ENCODE results near the gene CKLF. TPM values are rescaled to one million over a fixed set of nuclear protein-coding genes. Genes with fewer than 3 reads are reported as not detected.
"Not testable (repeated sequence)": the region's sequence is repeated elsewhere in the genome, so short reads cannot be mapped to it uniquely, and the experiment has no call there.

The CKLF gene
- total RNA-seq, 1 experiment from 2014 or later = 84.8 TPM

DNA sequence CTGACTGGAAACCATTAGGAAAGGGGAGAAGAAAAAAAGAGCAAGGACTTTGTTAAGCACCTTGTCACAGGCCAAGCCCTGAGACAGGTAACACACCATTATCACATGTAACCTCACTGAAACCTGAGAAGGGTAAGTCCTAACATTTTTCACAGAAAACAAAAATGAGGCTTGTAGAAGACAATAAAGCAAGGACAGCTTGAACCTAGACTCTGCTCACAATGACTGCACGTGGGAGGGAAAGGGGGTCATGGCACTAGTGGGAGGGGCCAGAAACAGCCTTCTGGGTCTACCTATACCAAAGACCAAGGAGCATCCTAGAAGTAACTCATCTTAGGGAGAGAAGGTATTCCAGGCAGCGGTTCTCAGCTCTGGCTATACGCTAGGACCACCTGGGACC lies 10.0 kb upstream of the CKLF start:
- DNase-seq (ENCODE audit: low read depth) = no peak

DNA sequence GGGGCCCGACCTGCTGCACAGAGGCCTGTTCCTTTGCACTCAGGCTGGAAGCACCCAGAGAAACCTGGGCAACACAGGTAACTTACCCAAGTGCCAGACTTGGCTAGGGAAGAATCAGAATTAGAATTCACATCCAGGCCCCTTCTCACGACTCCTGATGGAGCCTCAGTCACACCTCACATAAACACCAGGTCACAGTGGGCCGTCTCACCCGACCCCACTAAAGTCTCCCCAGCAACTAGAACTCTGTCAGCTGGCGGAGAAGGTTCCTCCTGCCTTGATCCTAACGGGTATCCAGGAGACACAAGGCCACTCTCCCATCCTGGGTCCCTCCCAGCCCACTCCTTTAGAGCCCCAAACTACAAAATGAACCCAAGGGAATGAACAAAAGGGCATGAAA lies 8.8 kb upstream of the CKLF start:
- DNase-seq (ENCODE audit: low read depth) = no peak

DNA sequence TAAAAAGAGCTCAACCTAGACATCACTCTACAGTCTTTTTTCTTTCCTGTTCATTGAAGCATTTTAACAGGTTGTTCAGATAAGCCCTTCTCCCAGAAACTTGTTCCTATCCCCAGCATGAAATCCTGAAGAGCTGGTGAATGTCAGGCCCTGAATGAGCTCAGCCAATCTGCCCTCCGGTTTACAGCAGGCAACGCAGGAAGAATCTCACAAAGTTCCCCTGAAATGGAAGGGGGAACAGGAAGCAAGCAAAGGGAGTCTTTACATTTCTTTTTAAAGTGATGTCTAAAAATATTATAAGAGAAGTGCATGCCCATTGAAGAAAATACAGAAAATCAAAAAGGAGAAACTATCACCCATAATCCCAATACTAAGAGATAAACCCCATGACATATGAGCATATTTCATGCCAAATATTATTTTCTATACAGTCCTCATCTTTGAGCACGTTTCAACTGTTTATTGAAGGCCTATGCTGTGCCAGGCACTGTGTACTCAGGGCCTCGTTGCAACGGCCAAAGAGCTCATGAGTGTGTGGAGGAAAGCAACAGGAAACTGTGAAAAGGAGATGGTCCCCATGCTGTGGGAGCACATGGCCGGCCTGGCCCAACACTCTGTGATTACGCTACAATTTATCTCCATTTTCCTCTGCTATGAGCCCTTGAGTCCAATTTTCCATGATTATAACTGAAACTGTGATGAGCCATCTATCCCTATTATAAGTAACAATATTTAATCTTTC lies 8.2 kb upstream of the CKLF start:
- DNase-seq (ENCODE audit: low read depth) = no peak

DNA sequence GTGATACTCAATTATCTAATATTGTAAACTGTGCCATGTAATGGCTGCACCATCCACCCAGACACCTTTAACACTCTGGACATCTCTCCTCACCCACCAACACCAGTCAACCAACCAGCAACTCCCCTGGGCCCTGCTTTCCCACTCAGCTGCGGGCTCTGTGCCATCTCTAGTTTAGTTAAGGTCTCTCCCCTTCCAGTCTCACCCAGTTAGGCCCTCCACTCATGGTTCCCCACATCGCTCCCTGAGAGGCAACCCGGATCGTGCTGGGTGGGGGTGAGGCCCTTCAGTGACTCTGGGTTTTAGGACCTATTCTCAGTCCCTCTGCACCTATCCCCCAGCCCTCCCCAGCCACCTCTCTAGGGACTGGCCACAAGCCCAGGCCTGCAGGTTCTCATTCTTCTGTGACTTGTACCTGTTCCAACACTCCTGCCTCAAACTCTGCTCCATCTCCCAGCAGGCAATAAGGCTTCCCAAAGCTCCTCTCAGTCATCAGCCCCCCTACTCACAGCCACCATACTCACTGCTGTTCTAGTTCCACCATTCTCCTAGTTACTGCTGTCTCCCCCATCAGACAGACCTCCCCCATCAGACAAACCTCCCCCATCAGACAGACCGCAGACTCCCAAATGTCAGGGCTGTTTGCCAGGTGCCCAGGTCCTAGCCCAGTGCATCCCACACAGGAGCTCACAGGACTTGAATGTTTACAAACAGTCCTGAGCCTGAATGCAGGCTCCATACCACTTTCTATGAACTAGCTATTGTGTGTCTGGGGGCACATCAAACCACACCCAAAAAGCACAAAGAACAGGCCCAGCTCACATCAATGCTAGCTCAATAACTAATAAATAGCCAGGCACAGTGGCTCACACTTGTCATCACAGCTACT lies 5.0 kb upstream of the CKLF start:
- DNase-seq (ENCODE audit: low read depth) = no peak

DNA sequence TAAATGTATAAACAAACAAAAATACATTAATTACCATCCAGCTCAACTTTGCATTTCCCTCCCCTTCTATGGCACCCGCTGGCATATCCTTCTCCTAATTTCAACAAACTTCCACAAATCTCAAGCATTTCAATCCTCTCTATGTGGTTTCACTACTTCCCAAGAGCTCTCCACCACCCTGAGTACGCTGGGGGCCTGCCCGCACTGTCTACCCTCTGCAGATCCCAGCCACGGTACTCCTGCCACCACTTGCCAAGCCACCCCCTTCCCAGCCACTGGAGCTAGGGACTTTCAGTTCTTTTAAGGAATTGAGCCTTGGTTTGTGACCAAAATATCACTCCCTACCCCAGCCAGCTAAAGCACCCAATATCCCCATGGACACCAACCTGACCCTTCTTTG lies 4.3 kb upstream of the CKLF start:
- DNase-seq (ENCODE audit: low read depth) = no peak

DNA sequence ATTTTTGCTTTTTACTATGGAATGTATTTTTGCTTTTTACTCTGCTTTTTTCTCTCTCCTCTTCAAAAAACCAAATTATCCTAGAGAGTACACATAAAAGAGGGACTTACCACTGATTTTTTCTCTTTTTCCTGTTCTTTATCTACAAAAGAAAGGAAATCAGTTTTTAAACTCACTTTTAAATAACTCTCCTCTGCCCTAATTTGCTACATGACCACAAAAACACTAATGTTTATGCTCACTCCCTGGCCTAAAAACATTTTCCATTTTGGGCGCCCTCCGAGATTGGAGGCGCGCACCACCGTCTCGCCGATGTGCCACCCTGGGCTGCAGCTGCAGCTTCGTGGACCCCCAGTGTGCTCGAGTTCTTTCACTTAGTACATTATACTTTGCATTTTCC lies 3.5 kb upstream of the CKLF start:
- DNase-seq (ENCODE audit: low read depth) = no peak

DNA sequence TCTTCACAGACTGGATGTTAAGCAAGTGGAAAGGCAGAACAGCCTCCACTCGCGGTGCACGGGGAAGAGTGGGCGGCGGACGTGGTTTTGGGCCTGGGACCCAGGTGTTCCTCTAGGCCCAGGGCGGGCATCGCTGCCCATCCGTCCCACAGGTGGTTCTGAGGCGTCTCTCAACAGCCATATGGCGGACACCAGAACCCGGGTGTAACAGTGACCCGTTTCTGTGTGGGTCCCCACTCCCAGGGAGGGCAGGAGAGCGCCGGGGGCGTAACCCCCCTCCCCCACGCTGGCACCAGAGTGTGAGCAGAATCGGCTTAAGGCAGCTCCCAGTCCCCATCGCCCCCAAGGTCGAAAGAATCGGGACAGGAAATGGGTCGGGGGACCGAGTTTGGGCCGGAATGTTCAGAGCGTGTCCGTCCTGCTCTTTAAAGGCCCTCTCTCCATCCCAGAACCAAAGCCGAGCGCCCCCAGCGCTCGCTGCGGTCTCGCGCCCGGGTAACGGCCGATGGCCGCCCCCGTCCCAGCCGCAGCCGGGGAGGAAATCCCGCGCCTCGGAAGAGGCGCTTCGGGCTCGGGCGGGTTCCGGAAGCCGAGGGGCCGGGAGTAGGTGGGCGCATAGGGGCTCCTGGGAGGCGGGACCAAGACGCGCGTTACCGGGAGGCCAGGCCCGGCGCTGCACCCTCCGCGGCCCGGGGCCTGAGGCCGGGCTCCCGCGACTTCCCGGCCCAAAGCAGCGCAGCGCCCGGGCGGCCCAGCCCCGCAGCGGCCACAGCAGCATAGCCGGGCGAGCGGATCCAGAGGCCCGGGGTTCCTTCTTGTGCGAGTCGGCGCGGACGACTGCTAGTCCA lies 2.9 kb upstream of the CKLF start, which contains the start of gene TK2:
Gene TK2, minus strand, starts transcription at position 839 of the 848 bp plus-strand sequence. Its CDS starts 61 bp downstream, at position 778.
- DNase-seq (ENCODE audit: low read depth) = peak; percentile 74

DNA sequence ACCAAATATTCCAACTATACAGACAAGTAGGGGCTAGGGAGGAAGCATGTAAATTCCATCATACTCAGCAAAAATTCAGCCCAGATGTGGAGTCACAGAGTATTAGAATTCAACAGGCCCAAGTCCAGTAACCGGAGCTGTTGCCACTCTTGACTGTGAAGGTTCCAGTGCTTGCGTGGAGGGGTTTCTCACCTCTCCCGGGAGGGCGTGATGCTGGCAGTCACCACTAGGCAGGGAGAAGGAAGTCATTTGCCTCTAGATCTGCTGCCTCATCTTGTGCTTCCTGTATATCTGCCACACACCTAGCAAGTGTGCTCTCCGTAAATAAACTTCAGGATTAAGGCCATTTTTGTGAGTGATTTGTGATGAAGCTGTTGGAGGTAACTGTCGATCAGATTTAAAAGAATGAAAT lies 1.0 kb upstream of the CKLF start:
- DNase-seq (ENCODE audit: low read depth) = peak; percentile 39

DNA sequence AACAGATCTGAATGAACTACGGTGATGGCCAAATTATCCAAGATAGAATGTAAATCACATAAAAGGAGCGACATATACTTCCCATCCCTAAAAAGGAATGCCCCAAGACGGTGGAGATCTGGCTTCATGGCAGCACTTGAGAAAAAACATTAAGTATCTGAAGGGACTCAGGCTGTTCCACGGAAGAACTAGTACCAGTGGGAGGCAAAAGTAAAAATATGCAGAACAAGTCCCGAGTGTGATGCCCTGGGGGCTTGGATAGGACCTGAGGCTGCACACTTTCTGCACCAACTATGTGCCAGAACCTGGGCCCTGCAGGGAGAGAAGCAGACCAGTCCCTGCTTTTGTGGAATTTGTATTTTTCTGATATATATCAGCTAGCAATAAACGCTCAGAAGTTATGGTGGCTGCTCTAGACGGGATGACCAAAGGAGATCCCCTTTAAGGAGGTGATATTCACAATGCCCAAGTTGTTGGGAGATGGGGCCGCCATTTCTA lies 539 bp upstream of the CKLF start:
- no peak for DNase-seq (ENCODE audit: low read depth)

DNA sequence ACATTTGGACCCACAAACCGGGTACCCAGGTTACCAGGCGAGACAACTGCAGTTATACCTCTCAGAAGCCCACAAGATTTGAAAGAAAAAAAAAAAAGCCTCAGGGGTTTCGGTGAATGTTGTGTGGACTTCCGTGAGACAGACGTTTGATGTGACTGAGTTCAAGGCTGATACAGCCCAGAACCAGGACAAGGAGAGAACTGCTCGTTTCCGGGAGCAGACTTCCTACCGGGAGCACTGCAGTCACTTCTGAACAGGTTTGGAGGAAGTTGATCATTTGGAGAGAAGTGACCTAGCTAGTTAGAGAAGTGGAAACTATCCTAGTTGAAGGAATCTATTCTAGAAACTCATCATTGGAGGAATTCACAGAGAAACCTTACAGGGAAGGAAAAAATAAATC lies 847 bp downstream of the CKLF start:
- no peak for DNase-seq (ENCODE audit: low read depth)

DNA sequence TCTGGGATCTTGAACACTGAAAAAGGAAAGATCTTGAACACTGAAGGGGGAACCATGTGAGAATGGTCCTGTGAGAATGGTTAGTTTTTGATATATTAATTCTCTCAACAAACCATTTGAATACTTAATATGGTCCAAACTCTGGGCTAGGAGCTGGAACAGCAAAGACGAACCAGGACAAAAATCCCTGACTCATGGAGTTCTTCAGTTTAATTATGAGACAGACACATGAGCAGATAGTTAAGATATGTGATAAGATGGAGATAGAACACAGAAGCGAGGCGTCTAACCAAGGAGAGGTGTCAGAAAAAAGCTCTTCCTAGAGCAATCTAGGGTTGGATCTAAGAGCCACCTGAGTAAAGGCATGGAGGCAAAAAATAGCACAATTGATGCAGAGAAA lies 1.6 kb downstream of the CKLF start:
- DNase-seq (ENCODE audit: low read depth) = no peak

DNA sequence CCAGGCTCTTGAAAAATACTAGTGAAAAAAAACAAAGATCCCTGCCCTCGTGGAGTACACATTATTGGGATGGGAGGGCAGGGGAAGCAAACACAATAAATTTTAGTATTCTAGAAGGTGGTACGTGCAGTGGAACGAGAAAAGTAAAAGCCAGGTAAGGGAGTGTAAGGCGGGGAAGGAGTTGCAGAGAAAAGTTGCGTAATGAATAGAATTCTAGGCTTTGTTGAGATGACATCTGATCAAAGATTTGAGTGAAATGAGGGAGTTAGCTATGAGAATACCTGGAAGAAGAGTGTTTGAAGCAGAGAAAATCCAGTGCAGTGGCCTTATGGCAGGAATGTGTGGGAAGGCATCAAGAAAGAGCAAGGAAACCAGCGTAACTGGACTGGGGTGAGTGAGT lies 2.1 kb downstream of the CKLF start:
- DNase-seq (ENCODE audit: low read depth) = no peak

DNA sequence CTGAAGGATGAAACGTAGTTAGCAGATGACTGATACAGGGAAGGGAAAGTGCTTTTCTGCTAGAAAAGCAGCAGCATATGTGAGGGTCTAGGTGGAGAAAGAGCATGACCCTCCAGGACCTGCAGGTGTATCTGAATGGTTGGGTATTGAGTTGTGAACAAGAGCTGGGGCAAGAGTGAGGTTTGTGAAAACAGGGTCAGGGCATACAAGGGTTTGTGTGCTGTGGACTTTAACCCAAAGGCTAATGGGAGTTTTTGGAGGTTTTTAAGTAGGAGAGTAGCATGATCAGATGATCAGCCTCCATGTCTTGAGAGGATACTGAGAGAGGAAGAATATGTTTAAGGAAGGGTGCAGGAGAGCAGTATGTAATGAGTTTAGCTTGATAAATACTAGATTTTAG lies 7.7 kb downstream of the CKLF start:
- DNase-seq (ENCODE audit: low read depth) = no peak

DNA sequence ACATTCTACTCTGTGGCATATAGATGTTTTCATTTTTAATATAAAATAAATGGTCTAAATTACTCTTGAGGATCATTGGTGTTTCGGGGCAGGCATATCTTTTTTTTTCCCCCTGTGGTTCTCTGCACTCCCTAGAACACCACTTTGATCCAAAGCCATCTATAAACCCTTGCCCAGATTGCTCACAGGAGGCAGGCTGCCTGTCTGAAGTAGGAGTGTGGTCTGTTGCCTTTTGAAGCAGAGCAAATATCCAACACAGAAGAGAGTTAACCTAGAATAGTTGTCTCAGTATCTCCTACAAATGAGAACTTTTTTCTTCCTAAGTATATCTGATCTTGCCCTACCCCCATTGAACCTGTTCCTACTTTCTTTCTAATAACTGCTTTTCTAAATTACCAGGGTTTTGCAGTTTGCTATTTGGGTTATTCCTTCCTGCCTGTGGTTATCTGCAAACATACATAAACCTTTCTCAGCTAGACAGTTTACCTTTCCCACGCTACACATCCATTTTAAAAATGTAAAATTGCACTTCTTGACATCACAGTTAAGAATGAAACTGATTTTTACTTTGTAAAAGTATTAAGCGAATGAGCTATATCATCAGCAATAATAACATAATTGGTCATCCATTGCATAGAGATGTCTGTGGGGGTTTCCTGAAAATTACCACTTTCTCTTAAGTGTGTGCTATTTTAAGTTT lies 9.2 kb downstream of the CKLF start:
- no peak for DNase-seq (ENCODE audit: low read depth)

DNA sequence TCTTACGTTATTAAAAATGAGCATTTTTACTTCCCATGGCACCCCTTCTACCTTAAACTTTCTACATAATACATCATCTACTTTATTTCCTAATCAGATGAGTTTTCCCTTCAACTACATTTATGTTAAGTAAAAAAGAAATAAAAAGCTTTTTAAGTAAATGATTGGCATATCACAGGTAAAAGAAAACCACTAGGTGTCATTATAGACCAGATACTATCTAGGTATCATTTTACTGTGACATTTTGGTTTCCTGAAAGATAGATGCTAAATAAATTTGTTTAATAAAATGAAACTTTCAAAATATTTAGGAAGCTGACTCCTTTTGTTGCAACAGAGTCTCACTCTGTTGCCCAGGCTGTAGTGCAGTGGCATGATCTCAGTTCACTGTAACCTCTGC lies 10.0 kb downstream of the CKLF start:
- no peak for DNase-seq (ENCODE audit: low read depth)

DNA sequence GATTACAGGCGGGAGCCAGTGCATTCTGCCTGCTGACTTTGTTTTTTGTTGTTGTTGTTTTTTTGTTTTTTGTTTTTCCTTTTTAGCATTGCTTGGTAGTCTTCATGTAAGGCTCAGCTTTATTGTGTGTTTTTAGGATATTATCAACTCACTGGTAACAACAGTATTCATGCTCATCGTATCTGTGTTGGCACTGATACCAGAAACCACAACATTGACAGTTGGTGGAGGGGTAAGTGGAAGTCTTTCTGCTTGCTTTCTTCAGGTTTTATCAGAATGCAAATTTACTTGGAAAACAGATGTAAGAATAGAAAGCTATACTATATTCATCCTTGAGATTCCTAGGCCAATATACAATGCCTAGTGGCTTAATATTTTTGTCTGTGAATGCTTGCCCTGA lies 10.6 kb downstream of the CKLF start:
- DNase-seq (ENCODE audit: low read depth) = no peak

DNA sequence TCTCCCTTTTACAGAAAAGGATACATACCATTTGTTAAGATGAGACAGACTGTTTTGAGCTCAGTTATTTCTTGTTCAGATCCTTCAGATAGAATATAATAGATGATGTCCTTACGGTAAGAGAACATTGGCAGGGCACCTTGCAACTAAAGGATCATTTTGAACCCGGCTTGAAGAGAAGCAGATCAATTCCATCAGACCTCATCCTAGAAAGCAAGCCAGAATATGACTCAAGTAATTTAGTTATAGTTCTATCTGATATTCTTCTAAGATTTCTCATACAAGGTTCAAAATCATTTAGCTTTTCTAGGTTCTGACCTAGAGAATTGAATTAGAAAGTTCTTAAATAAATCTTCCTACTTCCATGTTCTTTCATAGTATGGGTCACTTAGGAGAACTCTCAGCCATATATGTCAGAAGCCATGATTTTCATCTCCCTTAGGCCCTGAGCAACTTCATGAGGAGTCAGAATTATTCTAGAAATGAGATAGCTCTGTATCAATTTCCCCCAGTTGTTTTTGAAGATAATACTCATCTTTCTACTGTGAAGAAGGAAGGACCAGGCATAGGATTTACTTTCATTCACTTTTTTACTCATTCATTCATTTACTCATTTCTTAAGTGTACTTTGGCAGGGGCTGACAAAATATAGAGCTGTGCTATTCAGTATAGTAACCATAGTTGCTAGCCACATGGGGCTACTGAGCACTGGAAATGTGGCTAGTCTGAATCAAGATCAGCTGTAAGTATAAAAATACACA lies 11.4 kb downstream of the CKLF start:
- no peak for DNase-seq (ENCODE audit: low read depth)

DNA sequence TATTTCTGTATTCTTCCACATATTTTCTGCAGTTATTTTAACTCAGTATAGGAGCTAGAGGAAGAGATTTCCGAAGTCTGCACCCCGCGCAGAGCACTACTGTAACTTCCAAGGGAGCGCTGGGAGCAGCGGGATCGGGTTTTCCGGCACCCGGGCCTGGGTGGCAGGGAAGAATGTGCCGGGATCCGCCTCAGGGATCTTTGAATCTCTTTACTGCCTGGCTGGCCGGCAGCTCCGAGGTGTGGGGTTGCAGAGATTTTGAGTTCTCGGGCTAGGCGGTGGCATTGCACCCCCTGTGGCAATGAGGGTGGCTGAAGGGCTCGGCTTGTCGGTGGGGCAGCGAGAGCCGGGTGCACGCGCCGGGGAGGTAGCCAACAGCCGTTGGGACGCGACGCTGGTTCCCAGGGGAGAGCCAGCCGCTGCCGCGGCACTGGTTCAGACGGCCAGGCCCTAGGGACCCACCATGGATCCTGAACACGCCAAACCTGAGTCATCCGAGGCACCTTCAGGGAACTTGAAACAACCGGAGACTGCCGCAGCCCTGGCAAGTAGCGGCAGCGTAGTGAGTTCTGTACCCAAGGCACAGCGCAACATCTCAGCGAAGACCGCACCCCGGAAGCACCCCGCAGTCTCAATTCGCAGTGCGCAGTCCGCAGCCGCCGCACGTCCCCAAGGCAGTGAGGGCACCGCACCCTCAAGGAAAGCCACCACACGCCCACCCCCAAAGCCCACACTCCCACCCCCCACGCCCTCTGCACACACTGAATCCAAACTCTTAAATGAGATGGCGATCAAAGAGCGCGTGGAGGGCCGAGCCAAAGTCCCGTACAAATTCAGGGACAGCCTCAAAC lies 13.9 kb downstream of the CKLF start, which contains the start of gene CMTM1:
Gene CMTM1, plus strand, starts transcription at position 389 of the 851 bp plus-strand sequence. Its CDS starts 75 bp downstream, at position 464.
- DNase-seq (ENCODE audit: low read depth) = no peak

DNA sequence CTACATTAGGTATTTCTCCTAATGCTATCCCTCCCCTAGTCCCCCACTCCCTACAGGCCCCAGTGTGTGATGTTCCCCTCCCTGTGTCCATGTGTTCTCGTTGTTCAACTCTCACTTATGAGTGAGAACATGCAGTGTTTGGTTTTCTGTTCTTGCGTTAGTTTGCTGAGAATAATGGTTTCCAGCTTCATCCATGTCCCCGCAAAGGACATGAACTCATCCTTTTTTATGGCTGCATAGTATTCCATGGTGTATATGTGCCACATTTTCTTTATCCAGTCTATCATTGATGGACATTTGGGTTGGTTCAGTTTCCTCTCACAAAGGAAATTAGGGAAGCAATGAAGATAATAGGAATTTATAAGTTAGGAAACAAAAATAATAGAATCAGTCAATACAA lies 14.9 kb downstream of the CKLF start:
- not testable (repeated sequence) for DNase-seq (ENCODE audit: low read depth)
